ENCODE results near the gene DRAM1. TPM values are rescaled to one million over a fixed set of nuclear protein-coding genes. Genes with fewer than 3 reads are reported as not detected.
A peak's percentile ranks its signal among the peaks of the same experiment; 100 is the strongest.

The DRAM1 gene
- total RNA-seq, 1 donor from 2014 or later = 1.2 TPM

DNA sequence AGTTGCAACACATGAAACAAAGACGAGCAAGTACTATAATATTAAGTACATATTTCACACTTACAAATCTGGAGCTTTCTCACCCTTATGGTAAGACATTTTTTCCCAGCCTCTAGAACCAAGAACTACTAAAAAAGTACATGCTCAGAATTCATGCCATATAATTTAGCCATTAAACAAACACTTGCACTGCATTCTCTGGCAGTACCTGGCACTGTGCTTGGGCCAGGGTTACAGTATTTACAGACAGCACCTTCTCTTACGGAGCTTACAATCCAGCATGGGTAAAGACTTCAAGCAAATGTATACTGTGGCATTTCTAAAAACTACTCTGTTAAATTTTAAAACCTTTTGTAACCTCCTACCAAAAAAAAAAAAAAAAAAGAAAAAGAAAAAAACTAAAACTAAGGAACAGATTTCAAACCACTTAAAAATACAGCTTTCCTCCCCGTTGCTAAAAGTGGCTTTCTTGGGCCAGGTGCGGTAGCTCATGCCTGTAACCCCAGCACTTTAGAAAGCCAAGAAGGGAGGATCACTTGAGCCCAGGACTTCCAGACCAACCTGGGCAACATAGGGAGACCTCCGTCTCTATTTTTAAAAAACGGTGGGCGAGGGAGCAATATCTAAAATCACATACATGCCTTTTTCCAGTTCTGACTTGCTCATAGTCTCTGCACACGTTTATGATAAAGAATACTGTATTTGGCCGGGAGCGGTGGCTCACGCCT lies 47.6 kb upstream of the DRAM1 start:
- Histone ChIP-seq H3K9me3 (ENCODE audit: low read depth) (no peaks in the 10 kb centered on the region), H3K4me1 (peaks cover 6% of the 10 kb centered on the region), H3K4me2 (peak overlapping the region; percentile 76), H3K36me3 (no peaks in the 10 kb centered on the region), H2AFZ (replicated peaks) (peak overlapping the region; percentile 99), H3K79me2 (ENCODE audit: low read depth) (peaks cover 28% of the 10 kb centered on the region), H3F3A (ENCODE audit: low read depth) (no peaks in the 10 kb centered on the region), H3K27me3 (no peaks in the 10 kb centered on the region), H3K4me3 (peak overlapping the region; percentile 96), H3K9ac (peak overlapping the region; percentile 73), H3K27ac (no peak overlapping the region), H4K20me1 (ENCODE audit: low read depth) (no peaks in the 10 kb centered on the region)
- no peak for DNase-seq (ENCODE audit: low spot score)
- Mint-ChIP-seq H3K4me1 (peaks cover 4% of the 10 kb centered on the region), H3K36me3 (no peaks in the 10 kb centered on the region), H3K9me3 (no peaks in the 10 kb centered on the region), H3K27me3 (ENCODE audit: insufficient read depth, low read depth) (peaks cover 4% of the 10 kb centered on the region), H3K4me3 (peak overlapping the region; percentile 95), H3K27ac (no peak overlapping the region)
- no peak for TF ChIP-seq CTCF (IDR thresholded peaks at IDR 0.05)
- TF ChIP-seq EZH2phosphoT487 (IDR thresholded peaks at IDR 0.05) = no peak
- no peak for TF ChIP-seq EZH2 (IDR thresholded peaks at IDR 0.05)

- TF ChIP-seq EZH2phosphoT487 (IDR thresholded peaks at IDR 0.05) = no peak
- TF ChIP-seq CTCF (IDR thresholded peaks at IDR 0.05) = peak; percentile 67
- Histone ChIP-seq H3K27ac (no peak within 1 kb of the TSS), H3F3A (ENCODE audit: low read depth) (no peaks in the 10 kb centered on the region)
Observed at GRCh38 chr12:101830367-101831325, 46.7 kb upstream of the DRAM1 start, which contains the start of gene GNPTAB. TSS of gene GNPTAB (minus strand) at chr12:101830959. CDS start at chr12:101830675, 284 bp downstream.

GRCh38 chr12:101832030-101832429 lies 45.4 kb upstream of the DRAM1 start:
- Histone ChIP-seq H3K27ac (no peak overlapping the region), H3K36me3 (no peaks in the 10 kb centered on the region), H3K79me2 (ENCODE audit: low read depth) (peaks cover 17% of the 10 kb centered on the region), H3F3A (ENCODE audit: low read depth) (no peaks in the 10 kb centered on the region), H4K20me1 (ENCODE audit: low read depth) (no peaks in the 10 kb centered on the region), H3K27me3 (no peaks in the 10 kb centered on the region), H3K9me3 (ENCODE audit: low read depth) (no peaks in the 10 kb centered on the region), H3K4me2 (no peak overlapping the region), H3K4me3 (no peak overlapping the region), H2AFZ (replicated peaks) (peak overlapping the region; percentile 100), H3K4me1 (peaks cover 6% of the 10 kb centered on the region), H3K9ac (no peak overlapping the region)
- Mint-ChIP-seq H3K4me1 (peaks cover 4% of the 10 kb centered on the region), H3K27me3 (ENCODE audit: insufficient read depth, low read depth) (peaks cover 4% of the 10 kb centered on the region), H3K4me3 (peak overlapping the region; percentile 21), H3K9me3 (no peaks in the 10 kb centered on the region), H3K36me3 (no peaks in the 10 kb centered on the region), H3K27ac (no peak overlapping the region)
- DNase-seq (ENCODE audit: low spot score) = no peak
- TF ChIP-seq EZH2 (IDR thresholded peaks at IDR 0.05) = no peak
- no peak for TF ChIP-seq EZH2phosphoT487 (IDR thresholded peaks at IDR 0.05)
- TF ChIP-seq CTCF (IDR thresholded peaks at IDR 0.05) = no peak

More at GRCh38 chr12:101830367-101831325, 46.7 kb upstream of the DRAM1 start, which contains the start of gene GNPTAB:
- no peaks in the 10 kb centered on the region for H3K9me3 Mint-ChIP-seq
- peaks cover 4% of the 10 kb centered on the region for H3K27me3 Mint-ChIP-seq (ENCODE audit: insufficient read depth, low read depth)
- H3K4me3 Mint-ChIP-seq = peak within 1 kb of the TSS; percentile 95
- DNase-seq (ENCODE audit: low spot score) = peak; percentile 96
- Histone ChIP-seq H4K20me1 (ENCODE audit: low read depth) (no peaks in the 10 kb centered on the region), H3K27me3 (no peaks in the 10 kb centered on the region), H3K4me2 (peak within 1 kb of the TSS; percentile 98), H3K79me2 (ENCODE audit: low read depth) (peaks cover 25% of the 10 kb centered on the region), H3K4me3 (peak within 1 kb of the TSS; percentile 96), H3K36me3 (no peaks in the 10 kb centered on the region), H3K9me3 (ENCODE audit: low read depth) (no peaks in the 10 kb centered on the region), H2AFZ (replicated peaks) (peak within 1 kb of the TSS; percentile 100), H3K9ac (peak within 1 kb of the TSS; percentile 73), H3K4me1 (peaks cover 6% of the 10 kb centered on the region)
- no peaks in the 10 kb centered on the region for H3K36me3 Mint-ChIP-seq
- H3K4me1 Mint-ChIP-seq = peaks cover 4% of the 10 kb centered on the region
- no peak within 1 kb of the TSS for H3K27ac Mint-ChIP-seq
